GM21526 (cell line): ENCODE results near the gene NUP98.

Experiments used
- ATAC-seq: cut with Tn5 transposase; IDR thresholded peaks from one replicate; pipeline ENCODE4 v1.9.1; 2021; ENCODE audit warnings: moderate library complexity; ENCODE audit not compliant: unreplicated experiment, low FRiP score

The NUP98 gene

DNA sequence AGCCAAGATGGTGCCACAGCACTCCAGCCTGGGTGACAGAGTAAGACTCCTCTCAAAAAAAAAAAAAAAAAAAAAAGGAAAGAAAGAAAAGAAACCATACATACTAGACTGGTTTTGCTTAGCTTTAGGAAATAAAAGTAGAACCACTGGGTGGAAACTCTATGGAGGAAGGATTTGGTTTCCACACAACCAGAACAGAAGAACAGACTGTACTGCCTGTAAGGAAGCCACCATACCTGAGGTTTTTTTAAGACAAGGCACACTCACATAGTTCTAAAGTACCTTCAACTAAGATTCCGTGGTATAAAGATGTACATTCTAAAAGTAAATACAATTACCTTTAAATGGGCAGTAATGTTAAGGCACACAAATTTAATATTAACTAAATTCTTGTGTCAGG lies 58.6 kb downstream of the NUP98 start:
- no peak for ATAC-seq

DNA sequence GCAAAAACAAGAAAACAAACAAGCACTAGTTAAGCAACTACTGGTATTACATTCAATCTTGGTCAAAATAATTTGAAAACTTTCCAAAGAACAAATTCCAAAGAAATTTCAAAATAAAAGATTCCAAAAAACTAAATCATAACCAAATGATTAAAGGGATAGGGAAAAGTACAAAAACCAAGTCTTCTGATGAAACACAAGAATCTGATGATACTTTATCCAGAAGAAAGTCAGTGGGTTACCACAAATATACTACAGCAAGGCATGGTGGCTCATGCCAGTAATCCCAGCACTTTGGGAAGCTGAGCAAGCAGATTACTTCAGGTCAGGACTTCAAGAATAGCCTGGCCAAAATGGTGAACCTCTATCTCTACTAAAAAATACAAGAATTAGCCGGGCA lies 59.1 kb downstream of the NUP98 start:
- no peak for ATAC-seq

DNA sequence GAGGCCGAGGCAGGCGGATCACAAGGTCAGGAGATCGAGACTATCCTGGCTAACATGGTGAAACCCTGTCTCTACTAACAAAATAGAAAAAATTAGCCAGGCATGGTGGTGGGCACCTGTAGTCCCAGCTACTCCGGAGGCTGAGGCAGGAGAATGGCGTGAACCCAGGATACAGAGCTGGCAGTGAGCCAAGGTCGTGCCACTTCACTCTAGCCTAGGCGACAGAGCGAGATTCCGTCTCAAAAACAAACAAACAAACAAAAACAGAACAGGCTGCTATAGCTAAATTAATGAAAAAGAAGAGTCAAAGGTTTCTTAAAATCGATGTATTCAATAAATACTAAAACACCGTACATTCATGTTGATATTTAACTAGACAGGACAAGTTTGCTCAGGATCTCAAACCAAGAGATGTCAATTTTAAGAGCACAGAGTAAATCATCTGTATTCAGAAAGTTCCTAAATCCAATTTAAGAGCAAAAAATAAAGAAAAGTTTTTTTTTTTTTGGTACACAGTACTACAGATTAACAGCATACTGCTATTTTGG lies 59.9 kb downstream of the NUP98 start:
- no peak for ATAC-seq

DNA sequence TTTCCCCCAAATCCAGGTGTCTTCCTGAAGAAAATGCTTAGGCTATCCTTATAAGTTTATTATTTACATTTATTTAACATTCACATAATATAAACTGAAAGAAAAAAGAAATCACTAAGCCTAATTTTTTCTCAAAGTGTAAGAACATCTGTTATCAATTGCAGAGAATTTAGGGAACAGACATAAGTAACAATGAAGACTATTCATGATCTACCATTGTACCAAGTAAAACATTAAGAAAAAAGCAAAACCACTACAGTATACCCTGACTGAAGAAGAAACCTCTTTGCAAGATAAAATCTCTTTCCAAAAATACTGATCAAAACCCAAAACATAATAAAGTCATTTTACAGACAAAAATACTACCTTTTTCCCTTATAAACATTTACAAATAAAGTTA lies 60.5 kb downstream of the NUP98 start:
- no peak for ATAC-seq

DNA sequence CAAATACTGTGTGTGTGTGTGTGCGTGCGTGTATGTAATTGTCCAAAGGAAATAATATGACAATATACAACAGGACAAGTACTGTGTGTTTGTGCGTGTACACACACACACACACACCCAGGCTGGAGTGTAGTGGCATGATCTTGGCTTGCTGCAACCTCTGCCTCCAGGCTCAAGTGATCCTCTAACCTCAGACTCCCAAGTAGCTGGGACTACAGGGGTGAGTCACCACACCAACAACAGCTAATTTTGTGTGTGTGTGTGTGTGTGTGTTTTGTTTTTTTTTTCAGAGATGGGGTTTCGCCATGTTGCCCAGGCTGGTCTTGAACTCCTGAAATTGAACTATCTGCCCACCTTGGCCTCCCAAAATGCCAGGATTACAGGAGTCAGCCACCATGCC lies 61.5 kb downstream of the NUP98 start:
- ATAC-seq: no peak

DNA sequence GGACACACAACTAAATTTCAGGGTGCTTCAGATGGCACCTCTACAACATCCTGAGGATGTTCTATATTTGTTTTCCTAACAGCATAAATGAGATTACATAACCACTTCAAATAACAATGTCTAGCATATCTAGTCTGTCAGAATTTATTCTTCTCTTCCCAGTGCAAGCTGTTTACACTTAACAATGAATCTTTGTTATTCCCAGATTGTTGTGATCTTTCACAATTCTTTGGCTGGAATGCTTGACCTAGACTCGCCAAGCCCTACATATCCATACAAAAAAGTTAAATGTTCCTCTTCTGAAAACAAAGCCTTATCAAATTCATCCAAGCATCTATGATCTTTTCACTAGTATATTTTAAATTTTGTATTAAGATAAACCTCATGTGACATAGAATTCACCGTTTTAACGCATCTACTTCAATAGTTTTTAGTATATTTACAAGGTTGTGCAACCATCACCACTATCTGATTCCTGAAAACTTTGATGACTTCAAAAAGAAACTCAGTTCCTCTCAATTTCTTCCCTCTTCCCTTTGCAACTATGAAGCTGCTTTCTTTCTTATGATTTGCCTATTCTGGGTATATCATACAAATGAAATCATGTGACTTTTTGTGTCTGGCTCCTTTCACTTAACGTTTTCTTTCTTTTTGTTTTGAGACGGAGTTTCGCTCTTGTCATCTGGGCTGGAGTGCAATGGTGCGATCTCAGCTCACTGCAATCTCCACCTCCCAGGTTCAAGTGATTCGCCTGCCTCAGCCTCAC lies 64.5 kb downstream of the NUP98 start:
- no peak for ATAC-seq

DNA sequence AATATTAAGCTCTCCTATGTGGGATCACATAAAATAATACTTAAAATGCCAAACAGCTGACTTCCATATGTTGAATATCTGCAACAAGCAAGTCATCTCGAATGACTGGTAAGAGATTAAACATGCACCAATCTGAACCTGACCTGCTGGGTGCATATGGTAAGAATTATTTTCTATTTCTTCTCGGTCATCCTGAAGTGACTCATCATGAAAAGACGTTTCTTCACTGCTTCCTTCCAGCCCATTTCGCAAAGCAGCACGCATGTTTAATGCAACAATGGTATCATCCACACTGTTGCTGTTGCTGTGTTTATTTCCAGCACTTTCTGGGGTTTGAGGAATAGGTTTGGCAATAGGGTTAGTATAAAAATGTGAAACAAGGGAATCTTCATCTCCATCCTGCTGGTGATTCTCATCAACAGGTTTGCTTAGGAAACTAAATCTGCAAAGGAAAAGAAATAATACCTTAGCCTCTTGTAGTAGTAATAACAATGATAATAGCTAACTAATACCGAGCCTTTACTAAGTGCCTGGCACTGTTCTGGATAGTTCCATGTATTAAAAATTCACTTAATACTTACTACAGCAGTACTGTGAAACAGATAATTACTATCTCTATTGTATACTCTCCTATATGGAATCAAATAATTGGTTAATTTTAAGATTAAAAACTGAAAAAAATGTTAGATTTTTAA lies 74.2 kb downstream of the NUP98 start:
- no peak for ATAC-seq

DNA sequence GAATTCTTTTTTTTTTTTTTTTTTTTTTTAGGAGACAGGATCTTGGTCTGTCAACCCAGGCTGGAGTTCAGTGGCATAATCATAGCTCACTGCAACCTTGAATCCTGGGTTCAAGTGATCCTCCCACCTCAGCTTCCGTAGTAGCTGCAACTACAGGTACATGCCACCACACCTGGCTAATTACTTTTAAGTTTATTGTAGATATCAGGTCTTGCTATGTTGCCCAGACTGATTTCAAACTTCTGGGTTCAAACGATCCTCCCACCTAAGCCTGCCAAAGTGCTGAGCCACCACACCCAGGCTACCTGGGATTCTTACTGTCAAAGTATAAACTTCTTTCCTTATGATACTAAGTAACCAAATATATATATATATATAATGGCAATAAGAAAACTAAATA lies 75.3 kb downstream of the NUP98 start:
- no peak for ATAC-seq

DNA sequence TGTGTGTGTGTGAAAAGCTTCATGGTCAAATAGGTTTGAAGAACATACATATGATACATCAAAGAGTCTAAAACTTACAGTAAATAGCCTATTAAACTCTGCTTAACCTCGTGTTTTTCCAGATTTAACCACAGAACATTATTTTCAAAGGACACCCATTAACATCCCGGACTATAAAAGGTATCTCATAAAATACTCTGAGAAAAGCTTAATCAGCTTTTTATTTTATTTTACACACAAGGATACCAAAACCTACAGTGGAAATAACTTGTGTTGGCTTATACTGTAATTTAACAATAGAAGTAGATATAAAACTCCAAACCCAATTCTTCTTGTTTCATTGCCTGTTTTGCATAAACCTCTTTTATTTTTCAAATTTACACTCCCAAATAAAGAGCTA lies 76.4 kb downstream of the NUP98 start:
- no peak for ATAC-seq

DNA sequence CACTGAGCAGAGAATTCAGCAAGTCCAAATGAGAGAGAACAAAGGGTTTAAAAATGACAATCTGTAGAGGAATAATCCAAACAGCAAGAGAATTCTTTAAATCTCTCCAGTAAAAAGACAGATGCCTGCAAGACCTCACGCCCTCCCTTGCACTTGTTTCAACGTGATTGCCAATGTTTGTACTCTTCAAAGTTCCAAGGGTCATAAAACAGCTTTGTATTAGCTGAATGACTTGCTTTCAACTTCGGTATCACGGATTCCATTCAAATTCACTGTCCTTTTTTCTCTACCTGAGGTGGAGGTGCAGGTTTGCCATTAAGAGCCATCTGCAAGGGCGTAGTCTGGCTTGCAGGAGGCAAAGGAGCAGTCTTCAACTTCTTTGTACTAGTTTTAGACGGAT lies 85.1 kb downstream of the NUP98 start:
- no peak for ATAC-seq

DNA sequence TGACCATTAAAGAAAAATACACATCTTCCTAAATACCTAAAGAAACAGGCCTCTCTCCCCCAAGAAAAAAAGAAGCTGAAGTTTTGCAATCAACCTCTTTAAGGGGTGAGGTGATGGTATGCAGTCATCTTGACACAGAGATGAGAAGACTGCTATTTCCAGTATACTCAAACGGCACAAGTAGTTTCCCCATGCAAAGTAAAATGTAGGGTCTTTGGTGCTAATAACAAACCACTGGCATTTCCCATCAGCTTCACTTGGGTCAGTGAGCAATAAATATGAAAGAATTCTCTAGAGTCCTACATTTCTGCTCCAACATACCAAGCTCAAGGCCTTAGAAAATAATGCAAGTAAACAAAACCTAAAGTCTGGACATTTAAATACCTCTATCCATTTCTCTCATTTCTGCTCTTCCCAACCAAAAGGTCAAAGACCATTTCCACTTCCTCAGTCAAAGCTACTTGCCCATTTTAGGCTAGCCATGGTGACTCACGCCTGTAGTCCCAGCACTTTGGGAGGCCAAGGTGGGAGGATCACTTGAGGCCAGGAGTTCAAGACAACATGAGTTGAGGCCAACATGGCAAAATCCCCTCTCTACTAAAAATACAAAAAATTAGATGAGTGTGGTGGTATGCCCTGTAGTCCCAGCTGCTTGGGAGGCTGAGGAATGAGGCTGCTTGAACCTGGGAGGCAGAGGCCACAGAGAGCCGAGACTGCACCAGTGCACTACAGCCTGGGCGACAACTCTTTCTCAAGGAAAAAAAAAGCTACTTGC lies 86.7 kb downstream of the NUP98 start:
- ATAC-seq: no peak

DNA sequence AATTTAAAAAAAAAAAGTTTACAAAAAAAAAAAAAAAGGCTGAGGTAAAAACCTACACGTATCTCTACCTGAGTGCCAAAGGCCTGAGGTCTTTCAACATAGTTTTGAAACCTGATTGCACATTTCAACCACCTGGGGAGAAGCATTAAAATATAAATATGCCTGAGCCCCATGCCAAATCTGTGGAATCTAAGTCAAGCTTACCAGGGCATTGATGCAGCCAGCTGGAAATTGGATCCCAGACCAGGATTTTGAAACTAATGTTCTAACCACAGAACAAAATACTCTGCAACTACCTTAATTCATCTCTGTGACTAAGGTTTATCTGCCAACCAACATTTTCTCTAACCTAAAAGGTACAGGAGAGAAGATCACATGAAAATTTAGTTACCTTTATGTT lies 87.4 kb downstream of the NUP98 start:
- ATAC-seq: no peak

DNA sequence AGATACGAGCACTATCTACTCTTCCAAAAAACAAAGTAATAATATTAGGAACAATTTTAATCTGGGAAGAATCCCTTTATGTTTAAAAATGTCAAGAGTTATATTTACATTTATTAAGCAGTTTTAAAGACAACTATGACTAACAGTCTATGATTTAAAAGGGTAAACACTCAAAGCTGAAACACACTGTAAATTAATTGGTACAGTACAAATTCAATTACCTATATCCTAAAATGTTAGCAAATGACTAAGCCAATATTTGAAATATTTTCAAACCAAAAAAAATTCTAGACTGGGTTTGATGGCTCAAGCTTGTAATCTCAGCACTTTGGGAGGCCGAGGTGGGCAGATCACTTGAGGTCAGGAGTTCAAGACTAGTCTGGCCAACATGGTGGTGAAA lies 90.2 kb downstream of the NUP98 start:
- ATAC-seq: no peak

DNA sequence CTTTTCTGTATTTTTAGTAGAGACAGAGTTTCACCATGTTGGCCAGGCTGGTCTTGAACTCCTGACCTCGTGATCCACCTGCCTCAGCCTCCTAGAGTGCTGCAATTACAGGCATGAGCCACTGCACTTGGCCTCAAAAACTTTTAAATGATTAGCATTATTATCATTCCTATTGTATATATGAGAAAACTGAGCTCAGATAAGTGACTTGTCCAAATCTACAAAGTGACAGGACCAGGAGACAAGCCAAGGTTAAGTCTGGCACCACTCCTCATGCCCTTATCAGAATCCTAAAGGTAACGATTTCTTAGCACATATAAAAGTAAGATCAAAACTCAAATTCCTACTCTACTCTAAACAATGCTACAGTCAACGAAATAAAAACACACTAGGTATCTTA lies 94.0 kb downstream of the NUP98 start:
- ATAC-seq: no peak

DNA sequence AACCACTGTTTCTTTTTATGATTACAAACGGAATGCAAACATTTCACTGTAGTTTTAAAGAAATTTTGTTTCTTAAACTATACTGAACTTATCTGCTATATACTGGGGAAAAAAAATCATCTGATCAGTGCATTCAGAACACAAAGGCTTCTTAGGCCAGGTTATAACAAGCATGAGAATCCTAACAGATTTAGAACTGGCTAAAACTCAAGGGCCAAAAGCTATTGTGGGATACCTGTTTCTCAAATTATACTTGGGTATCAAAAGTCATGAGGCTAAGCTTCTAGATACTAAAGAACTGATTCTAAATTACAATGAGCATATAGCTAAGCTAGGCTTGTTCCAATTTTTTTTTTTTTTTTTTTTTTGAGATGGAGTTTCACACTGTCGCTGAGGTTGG lies 96.4 kb downstream of the NUP98 start:
- ATAC-seq: no peak

DNA sequence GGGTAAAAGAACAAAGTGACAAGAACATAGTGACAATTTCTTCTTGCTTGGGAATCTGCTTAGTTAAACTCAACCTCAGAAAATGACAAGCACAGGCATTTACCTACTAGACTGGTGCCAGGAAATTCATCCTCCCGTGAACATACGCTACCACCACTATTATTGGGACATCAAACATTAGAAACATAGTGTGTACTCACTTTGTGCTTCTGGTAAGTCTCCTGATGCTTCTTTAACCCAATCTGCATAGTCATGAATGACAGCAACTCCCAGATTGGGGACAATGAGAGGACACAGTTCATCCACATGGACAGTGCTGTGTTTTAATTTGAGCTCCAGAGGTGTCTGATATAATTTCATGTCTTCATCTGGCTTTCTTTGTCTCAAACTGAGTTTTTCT lies 96.9 kb downstream of the NUP98 start:
- ATAC-seq: no peak

DNA sequence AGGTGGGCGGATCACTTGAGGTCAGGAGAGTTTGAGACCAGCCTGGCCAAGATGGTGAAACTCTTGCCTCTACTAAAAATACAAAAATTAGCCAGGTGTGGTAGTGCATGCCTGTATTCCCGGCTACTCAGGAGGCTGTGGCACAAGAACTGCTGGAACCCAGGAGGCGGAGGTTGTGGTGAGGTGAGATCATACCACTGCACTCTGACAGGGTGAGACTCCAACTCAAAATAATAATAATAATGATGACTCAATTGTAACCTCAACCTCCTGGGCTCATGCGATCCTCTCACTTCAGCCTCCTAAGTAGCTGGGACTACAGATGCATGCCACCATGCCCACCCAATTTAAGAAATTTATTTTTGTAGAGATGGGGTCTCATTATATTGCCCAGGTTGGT lies 110.6 kb downstream of the NUP98 start:
- ATAC-seq: no peak

DNA sequence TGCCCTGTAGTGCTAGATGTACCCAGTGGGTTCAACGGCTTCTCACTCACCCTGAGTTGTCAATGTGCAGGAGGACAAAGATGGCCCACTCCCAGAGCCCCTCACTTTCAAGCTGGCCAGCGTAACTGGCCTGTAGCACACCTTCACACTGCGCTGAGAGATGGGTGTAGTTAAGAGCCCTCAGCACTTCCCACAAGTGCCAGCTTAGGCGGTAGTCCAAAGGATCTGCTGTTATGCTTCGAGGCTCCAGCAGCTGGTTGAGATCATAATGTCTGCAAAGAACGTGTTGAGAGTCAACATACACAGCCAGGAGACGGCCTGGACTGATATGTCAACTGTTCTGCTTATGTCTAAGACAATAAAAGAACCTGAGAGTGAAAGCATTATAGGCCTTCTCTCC lies 111.4 kb downstream of the NUP98 start:
- no peak for ATAC-seq

DNA sequence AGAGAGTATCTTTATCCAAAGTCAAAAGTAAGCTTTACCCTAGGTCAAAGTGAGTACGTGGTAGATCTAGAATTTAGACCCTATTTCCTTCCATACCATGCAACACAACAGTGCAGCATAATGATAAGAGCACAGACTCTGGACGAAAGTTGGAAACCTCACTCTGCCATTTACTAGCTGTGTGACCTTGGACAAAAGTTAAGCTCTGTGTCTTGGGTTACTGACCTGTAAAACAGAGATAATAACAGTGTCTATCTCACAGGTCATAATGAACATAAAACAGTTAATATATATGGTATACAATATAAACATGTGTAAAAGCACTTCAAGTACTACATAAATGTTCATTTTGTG lies 112.6 kb downstream of the NUP98 start:
- no peak for ATAC-seq

DNA sequence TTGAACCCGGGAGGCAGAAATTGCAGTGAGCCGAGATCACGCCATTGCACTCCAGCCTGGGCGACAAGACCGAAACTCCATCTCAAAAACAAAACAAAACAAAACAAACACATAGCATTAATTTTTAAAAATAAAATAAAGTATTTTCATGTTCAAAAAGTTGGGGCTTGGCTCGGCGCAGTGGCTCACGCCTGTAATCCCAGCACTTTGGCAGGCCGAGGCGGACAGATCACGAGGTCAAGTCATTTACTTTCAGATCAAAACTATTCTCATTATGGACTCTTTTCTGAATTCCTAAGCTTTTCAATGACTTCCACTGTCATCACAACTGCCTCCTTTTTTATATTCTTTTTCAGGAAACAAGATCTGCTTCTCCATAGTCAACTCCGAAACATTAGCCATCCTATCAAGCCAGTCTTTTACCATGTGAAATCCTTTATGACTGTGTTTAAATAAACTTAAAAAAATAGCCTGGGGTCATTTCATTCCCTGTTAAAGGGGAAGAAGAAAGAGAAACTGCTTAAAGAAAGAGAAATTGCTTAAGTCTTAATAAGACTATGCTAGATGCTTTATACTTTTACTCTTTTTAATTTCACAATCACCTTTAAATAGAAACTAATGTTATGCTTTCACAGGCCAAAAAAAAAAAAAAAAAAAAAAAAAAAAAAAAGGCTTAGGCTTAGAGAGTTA lies 113.1 kb downstream of the NUP98 start:
- ATAC-seq: no peak

DNA sequence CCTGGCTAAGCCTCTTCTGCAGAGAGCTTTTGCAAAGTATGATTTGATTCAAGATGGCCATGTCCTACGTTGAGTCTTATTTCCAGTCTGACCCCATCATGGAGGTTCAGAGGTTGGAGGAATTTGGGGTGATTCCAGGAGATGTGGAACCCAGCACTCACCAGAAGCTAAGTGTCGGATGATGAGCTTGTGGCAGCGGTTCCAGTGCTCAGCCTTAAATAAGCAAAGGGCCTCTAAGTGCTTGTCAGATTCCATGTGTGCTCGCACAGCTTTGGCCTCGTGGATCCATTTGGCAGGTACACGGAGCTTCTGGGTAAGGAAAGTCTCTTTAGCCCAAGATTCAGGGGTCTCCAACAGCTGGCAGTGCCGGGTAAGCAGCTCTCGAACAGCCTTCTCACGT lies 114.3 kb downstream of the NUP98 start:
- no peak for ATAC-seq
